SK-N-SH (cell line): ENCODE measurements around the gene GRM7. TPM values are rescaled to one million over a fixed set of nuclear protein-coding genes. Genes with fewer than 3 reads are reported as not detected.

Experiments used
- CTCF ChIA-PET: fragments of 300-600, 350-600 bp; formaldehyde crosslinking; extraction: SDS; loops from one replicate; lab custom pipeline; 2021; lab: Yijun Ruan, JAX
- POLR2A ChIA-PET: fragments of 350-600 bp; sonication (Branson Sonifier 250); formaldehyde crosslinking; extraction: SDS; loops from one replicate; lab custom pipeline; 2020; ENCODE audit warnings: antibody characterized with exemption, inconsistent platforms; lab: Yijun Ruan, JAX
- DNase-seq: peaks from one replicate; pipeline ENCODE4 v3.0.0; 2012
- H2AFZ ChIP-seq: fragments of 200-600 bp; sonication (generic); 2 replicates; pipeline ENCODE4 v1.8.1; 2016; ENCODE audit warnings: antibody characterized with exemption, mild to moderate bottlenecking, low read depth
- H3F3A ChIP-seq: fragments of 200-600 bp; sonication (generic); replicated peaks from 2 replicates; pipeline ENCODE3; 2016; ENCODE audit warnings: antibody characterized with exemption, mild to moderate bottlenecking; ENCODE audit not compliant: insufficient read depth
- H3K27ac ChIP-seq, 2 experiments: fragments of 200-500 bp in 1 of 2; fragments of 200-600 bp in 1 of 2; sonication (Bioruptor generic) in 1 of 2; sonication (generic), shearing (Covaris generic) in 1 of 2; 2 replicates each; pipeline versions ENCODE4 v1.5.1 to v1.6.1; 2014 to 2016; ENCODE audit warnings: low read depth in 2 of 2, inconsistent platforms in 1 of 2, low read length in 1 of 2, mild to moderate bottlenecking in 1 of 2, mixed read lengths in 1 of 2
- H3K27me3 ChIP-seq: fragments of 200-600 bp; sonication (generic), shearing (Covaris generic); 2 replicates; pipeline ENCODE4 v1.6.1; 2016; ENCODE audit warnings: mixed run types; ENCODE audit not compliant: insufficient read depth
- H3K36me3 ChIP-seq, 2 experiments: fragments of 200-500 bp in 1 of 2; fragments of 200-600 bp in 1 of 2; sonication (Bioruptor generic) in 1 of 2; sonication (generic) in 1 of 2; replicated peaks in 1 of 2; 2 replicates each; pipeline versions ENCODE3 to v1.5.1; 2014 to 2016; ENCODE audit warnings: low read length in 1 of 2, mild to moderate bottlenecking in 1 of 2; ENCODE audit not compliant: insufficient read depth in 2 of 2, control insufficient read depth in 1 of 2
- H3K4me1 ChIP-seq, 2 experiments: fragments of 200-500 bp in 1 of 2; fragments of 200-600 bp in 1 of 2; sonication (Bioruptor generic) in 1 of 2; sonication (generic), shearing (Covaris generic) in 1 of 2; 2 replicates each; pipeline versions ENCODE4 v1.5.1 to v1.6.1; 2014 to 2016; ENCODE audit warnings: low read depth in 1 of 2, low read length in 1 of 2, mixed run types in 1 of 2; ENCODE audit not compliant: insufficient read depth in 2 of 2, control insufficient read depth in 1 of 2
- H3K4me2 ChIP-seq: fragments of 200-600 bp; sonication (generic), shearing (Covaris generic); 2 replicates; pipeline ENCODE4 v1.6.1; 2017; ENCODE audit warnings: mixed run types
- H3K4me3 ChIP-seq, 2 experiments: fragments of 200-500 bp in 1 of 2; fragments of 200-600 bp in 1 of 2; sonication (Bioruptor generic) in 1 of 2; sonication (generic), shearing (Covaris generic) in 1 of 2; 2 replicates each; pipeline versions ENCODE4 v1.5.1 to v1.8.1; 2014 to 2016; ENCODE audit warnings: low read depth in 2 of 2, inconsistent platforms in 1 of 2, low read length in 1 of 2, mild to moderate bottlenecking in 1 of 2, mixed read lengths in 1 of 2, moderate library complexity in 1 of 2
- H3K79me2 ChIP-seq: fragments of 200-600 bp; sonication (generic); 2 replicates; pipeline ENCODE4 v1.8.1; 2017; ENCODE audit warnings: mild to moderate bottlenecking; ENCODE audit not compliant: insufficient read depth
- H3K9ac ChIP-seq: fragments of 200-600 bp; sonication (generic); 2 replicates; pipeline ENCODE4 v1.6.1; 2017; ENCODE audit warnings: mixed run types
- H3K9me2 ChIP-seq: fragments of 200-600 bp; sonication (generic); 2 replicates; pipeline ENCODE4 v1.6.1; 2017; ENCODE audit warnings: mixed run types
- H3K9me3 ChIP-seq: fragments of 200-600 bp; sonication (generic); 2 replicates; pipeline ENCODE4 v1.6.1; 2017; ENCODE audit warnings: mixed run types, mild to moderate bottlenecking, moderate library complexity
- H4K20me1 ChIP-seq: fragments of 200-600 bp; sonication (generic); 2 replicates; pipeline ENCODE4 v1.6.1; 2017; ENCODE audit warnings: mild to moderate bottlenecking, mixed run types; ENCODE audit not compliant: insufficient read depth
- CHD2 ChIP-seq: fragments of 150-350 bp; IDR thresholded peaks from 2 replicates; pipeline ENCODE4 v1.6.1; 2018; ENCODE audit warnings: low read length; ENCODE audit not compliant: partially characterized antibody
- CTCF ChIP-seq: fragments of 200-600 bp; sonication (generic); IDR thresholded peaks from 2 replicates; pipeline ENCODE4 v1.6.1; 2017; ENCODE audit warnings: antibody characterized with exemption, mild to moderate bottlenecking, moderate library complexity
- EZH2phosphoT487 ChIP-seq: fragments of 200-600 bp; sonication (generic); IDR thresholded peaks from 2 replicates; pipeline ENCODE4 v1.6.1; 2017; ENCODE audit warnings: low read depth, mixed run types, mild to moderate bottlenecking, antibody characterized with exemption, moderate library complexity, borderline replicate concordance
- FOXM1 ChIP-seq: IDR thresholded peaks from 2 replicates; pipeline ENCODE4 v1.4.0; 2012; ENCODE audit warnings: low read depth, mild to moderate bottlenecking
- GABPA ChIP-seq: IDR thresholded peaks from 2 replicates; pipeline ENCODE4 v1.4.0; 2012; ENCODE audit warnings: low read depth, mild to moderate bottlenecking
- MEF2A ChIP-seq: IDR thresholded peaks from 2 replicates; pipeline ENCODE4 v1.4.0; 2012; ENCODE audit warnings: low read depth, borderline replicate concordance
- NRF1 ChIP-seq: IDR thresholded peaks from 2 replicates; pipeline ENCODE4 v1.6.1; 2012; ENCODE audit warnings: low read depth, mild to moderate bottlenecking, low read length
- PBX3 ChIP-seq: IDR thresholded peaks from 2 replicates; pipeline ENCODE4; 2012
- RAD21 ChIP-seq: IDR thresholded peaks from 2 replicates; pipeline ENCODE4 v1.6.1; 2012; ENCODE audit warnings: mild to moderate bottlenecking, low read length
- RCOR1 ChIP-seq: fragments of 150-350 bp; IDR thresholded peaks from 2 replicates; pipeline ENCODE4 v1.6.1; 2017; ENCODE audit warnings: antibody characterized with exemption, low read length
- RFX5 ChIP-seq: IDR thresholded peaks from 2 replicates; pipeline ENCODE4 v1.6.1; 2012; ENCODE audit warnings: mild to moderate bottlenecking, improper control_type of control experiment, low read length
- SIN3A ChIP-seq: IDR thresholded peaks from 2 replicates; pipeline ENCODE4 v1.6.1; 2012; ENCODE audit warnings: low read depth, mild to moderate bottlenecking, low read length, moderate library complexity, borderline replicate concordance
- SMC3 ChIP-seq: IDR thresholded peaks from 2 replicates; pipeline ENCODE4 v1.6.1; 2012; ENCODE audit warnings: low read depth, low read length, improper control_type of control experiment
- TEAD4 ChIP-seq: IDR thresholded peaks from 2 replicates; pipeline ENCODE4 v1.4.0; 2012; ENCODE audit warnings: mild to moderate bottlenecking, borderline replicate concordance; ENCODE audit not compliant: insufficient read depth
- USF1 ChIP-seq: IDR thresholded peaks from 2 replicates; pipeline ENCODE4 v1.4.0; 2012; ENCODE audit warnings: low read depth, borderline replicate concordance
- YY1 ChIP-seq: IDR thresholded peaks from 2 replicates; pipeline ENCODE4 v1.4.0; 2012; ENCODE audit warnings: low read depth, mild to moderate bottlenecking
- ZBTB33 ChIP-seq: IDR thresholded peaks from 2 replicates; pipeline ENCODE4 v1.4.0; 2012; ENCODE audit warnings: low read depth, borderline replicate concordance
- WGBS: methylation state at CpG from one replicate; pipeline ENCODE4 v1.1.6; 2017; ENCODE audit warnings: low lambda C conversion rate; 5-methylcytosine and 5-hydroxymethylcytosine counted together
- polyA plus RNA-seq, 3 experiments: library from polyadenylated mRNA; depleted of rRNA; stranded (reverse); fragments of >200 nt; gene quantifications; 2 replicates each; pipeline ENCODE4 v1.2.3, GENCODE V29; 2012

Gene GRM7
- polyA plus RNA-seq, 1 of the 3 experiments (the other 2 are of a cell fraction): 0.03 TPM

GRCh38 chr3:7754653-7755441 is 893.9 kb downstream of the GRM7 start:
- Histone ChIP-seq H3K4me2 (no peak overlapping the region), H3K4me1 (no peaks in the 10 kb centered on the region), H3K27ac (no peak overlapping the region), H3K36me3 (no peaks in the 10 kb centered on the region), H3K9me3 (no peaks in the 10 kb centered on the region), H3K27me3 (no peaks in the 10 kb centered on the region), H2AFZ (no peak overlapping the region), H3K9me2 (no peaks in the 10 kb centered on the region), H3K4me3 (no peak overlapping the region), H3F3A (no peaks in the 10 kb centered on the region), H3K79me2 (no peaks in the 10 kb centered on the region), H3K9ac (no peak overlapping the region), H4K20me1 (no peaks in the 10 kb centered on the region)
- no peak for TF ChIP-seq FOXM1
- no peak for TF ChIP-seq PBX3
- no peak for TF ChIP-seq SMC3
- CTCF ChIA-PET: no interaction called here
- POLR2A ChIA-PET: no interaction called here
- 37% methylated on average over 4 of the region's 4 CpGs for WGBS
- no peak for DNase-seq

- Histone ChIP-seq H3K79me2 (no peaks in the 10 kb centered on the region), H3K27me3 (no peaks in the 10 kb centered on the region), H3K9ac (no peak overlapping the region), H4K20me1 (no peaks in the 10 kb centered on the region), H3K9me2 (no peaks in the 10 kb centered on the region), H3K4me2 (no peak overlapping the region), H3K4me3 (no peak overlapping the region), H3K9me3 (no peaks in the 10 kb centered on the region), H3K27ac (no peak overlapping the region), H3K36me3 (no peaks in the 10 kb centered on the region), H2AFZ (no peak overlapping the region), H3K4me1 (no peaks in the 10 kb centered on the region; a peak in 1 of 4 replicates), H3F3A (no peaks in the 10 kb centered on the region)
- POLR2A ChIA-PET: no interaction called here
- no peak for DNase-seq
- CTCF ChIA-PET: no interaction called here
- TF ChIP-seq FOXM1: no peak
- TF ChIP-seq RCOR1: no peak
- TF ChIP-seq SIN3A: no peak
- TF ChIP-seq CHD2: no peak
- no peak for TF ChIP-seq GABPA
- no peak for TF ChIP-seq MEF2A
- TF ChIP-seq USF1: no peak
- no peak for TF ChIP-seq NRF1
- TF ChIP-seq SMC3: no peak
- TF ChIP-seq RAD21: no peak
- TF ChIP-seq PBX3: no peak
- no peak for TF ChIP-seq EZH2phosphoT487
- TF ChIP-seq CTCF: no peak
- no peak for TF ChIP-seq YY1
- TF ChIP-seq TEAD4: no peak
- no peak for TF ChIP-seq RFX5
- TF ChIP-seq ZBTB33: no peak
- TF ChIP-seq, all 33 proteins: peak for 0
- WGBS: 51% methylated on average over 7 of the region's 7 CpGs
Measured at GRCh38 chr3:7759630-7760029, 898.7 kb downstream of the GRM7 start.
